DMS153 treated with DMSO at 0.1 percent for 48 hours (cell line): ENCODE results near the gene TRUB1.
"Not testable (repeated sequence)": the region's sequence is repeated elsewhere in the genome, so short reads cannot be mapped to it uniquely, and the experiment has no call there.

Experiments
- DNase-seq: peaks from one replicate; lab custom pipeline; 2025; ENCODE audit not compliant: unreplicated experiment; lab: John Stamatoyannopoulos, UW

Gene TRUB1

GRCh38 chr10:114937962-114938855 is at the start of gene TRUB1:
TSS of gene TRUB1 (plus strand) at chr10:114938195. CDS start at chr10:114938254, 59 bp downstream.
- DNase-seq = peak; percentile 90

GRCh38 chr10:114893251-114893650 is 44.7 kb upstream of the TRUB1 start:
- no peak for DNase-seq

- no peak for DNase-seq
These were observed 43.1 kb upstream of the TRUB1 start for GRCh38 chr10:114894911-114895310.

DNA sequence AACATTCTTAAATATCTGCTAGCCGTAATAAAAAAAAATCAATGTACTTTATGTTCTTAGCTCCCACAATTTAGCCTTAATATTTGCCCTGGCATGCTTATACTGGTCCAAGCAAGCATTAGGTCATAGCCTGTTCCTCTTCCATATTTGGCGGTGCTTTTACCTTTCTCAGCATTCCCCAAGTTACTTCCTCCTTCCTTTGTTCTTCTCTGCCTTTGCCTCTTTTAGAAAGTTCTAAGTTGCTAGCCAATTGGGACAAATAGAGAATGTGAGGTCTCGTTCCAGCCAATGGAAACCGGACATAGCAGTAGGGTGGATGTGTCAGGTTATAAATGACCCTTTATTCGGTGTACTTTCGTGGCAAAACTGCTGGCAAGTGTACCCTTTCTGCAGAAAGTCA is 41.0 kb upstream of the TRUB1 start:
- DNase-seq = not testable (repeated sequence)

GRCh38 chr10:114897593-114897992 is 40.4 kb upstream of the TRUB1 start:
- no peak for DNase-seq

DNA sequence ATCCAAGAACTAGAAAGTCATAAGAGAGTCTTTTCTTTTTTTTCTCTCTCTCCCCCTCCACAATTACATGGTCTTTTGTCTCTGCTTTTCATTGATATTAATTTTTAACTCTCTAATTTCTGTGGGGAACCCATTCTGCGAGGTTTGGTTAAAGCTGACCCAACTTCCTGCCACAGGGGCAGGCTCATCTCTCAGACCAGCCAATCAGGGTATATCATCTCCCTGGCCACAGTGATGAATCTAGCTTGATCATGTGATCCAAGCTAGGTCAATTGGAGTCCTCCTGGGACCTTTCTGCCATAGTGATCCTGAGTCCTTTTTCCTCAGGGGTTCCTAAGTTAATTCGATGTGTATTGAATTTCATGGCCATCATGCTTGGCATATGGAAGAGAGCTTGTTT is 38.0 kb upstream of the TRUB1 start:
- DNase-seq = no peak

- no peak for DNase-seq
These were observed 37.3 kb upstream of the TRUB1 start for GRCh38 chr10:114900658-114901057.

DNA sequence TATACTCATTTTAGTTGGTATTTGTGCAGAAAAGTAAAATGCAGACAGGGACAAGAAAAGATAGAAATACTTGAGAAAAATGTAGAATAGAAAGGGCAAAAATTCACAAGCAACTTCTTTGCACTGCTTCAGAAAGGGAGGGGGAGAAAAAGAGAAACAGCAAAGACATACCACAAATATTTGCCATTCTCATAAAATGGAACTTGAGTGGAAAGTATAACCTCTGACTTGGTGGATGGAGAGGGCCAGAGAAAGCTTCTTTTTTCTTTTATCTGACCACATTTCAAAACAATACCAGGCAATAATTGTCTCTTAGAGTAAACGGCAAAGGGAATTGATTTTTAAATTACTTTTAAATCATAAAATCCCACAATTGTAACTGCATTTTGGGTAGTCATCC is 35.8 kb upstream of the TRUB1 start:
- DNase-seq = no peak

GRCh38 chr10:114905450-114905849 is 32.5 kb upstream of the TRUB1 start:
- no peak for DNase-seq

- no peak for DNase-seq
These were observed 31.0 kb upstream of the TRUB1 start for GRCh38 chr10:114906981-114907380.

GRCh38 chr10:114908896-114909295 is 29.1 kb upstream of the TRUB1 start:
- DNase-seq = no peak

DNA sequence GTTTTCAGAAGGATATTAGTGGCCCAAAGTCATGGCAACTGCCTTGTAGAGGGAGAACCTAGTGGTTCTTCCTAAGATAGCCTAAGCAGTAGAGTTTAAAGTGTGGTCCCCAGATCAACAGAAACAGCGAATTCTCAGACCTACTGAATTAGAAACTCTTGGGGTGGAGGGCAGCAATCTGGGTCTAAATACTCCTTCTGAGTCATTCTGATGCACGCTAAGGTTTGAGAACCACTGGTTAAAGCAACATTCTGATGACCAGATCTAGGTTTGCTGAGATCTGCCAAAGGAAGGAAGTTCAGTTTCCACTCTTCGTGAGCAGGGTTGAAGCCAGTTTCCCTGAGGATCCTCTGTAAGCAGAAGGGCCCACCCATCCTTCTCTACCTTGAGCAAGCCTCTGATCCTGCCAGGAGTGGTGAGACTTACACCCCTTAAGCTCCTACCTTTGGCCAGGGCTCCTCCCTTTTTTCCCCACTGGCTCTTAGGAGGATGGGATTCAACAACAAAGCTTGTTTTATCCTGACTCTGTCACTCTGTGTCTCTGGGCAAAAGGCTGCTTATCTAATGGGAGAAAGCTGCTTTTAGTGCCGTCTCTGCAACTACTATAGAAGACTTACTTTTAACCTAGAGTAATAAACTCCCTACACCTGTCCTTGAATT is 26.8 kb upstream of the TRUB1 start:
- DNase-seq = no peak

GRCh38 chr10:114911801-114912469 is 26.1 kb upstream of the TRUB1 start:
- DNase-seq = no peak

- no peak for DNase-seq
These were observed 25.5 kb upstream of the TRUB1 start for GRCh38 chr10:114912470-114912859.

DNA sequence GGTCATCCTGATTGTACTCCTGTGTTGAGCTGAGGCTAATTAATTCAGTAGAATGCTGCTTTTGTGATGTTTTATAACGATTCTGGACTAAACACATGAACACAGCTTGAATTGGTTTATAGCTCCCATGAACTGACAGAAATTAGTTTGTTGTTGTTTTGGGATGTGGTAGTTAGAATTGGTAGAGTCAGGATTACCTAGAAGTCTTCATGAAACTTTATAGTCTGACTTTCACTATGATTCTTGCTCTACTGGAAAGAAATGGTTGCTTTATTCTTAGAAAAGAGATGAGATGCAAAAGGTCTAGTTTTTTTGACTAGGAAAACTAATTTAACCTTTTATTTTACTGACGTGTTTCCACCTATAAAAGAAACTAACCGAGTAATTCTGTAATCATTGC is 23.4 kb upstream of the TRUB1 start:
- no peak for DNase-seq

DNA sequence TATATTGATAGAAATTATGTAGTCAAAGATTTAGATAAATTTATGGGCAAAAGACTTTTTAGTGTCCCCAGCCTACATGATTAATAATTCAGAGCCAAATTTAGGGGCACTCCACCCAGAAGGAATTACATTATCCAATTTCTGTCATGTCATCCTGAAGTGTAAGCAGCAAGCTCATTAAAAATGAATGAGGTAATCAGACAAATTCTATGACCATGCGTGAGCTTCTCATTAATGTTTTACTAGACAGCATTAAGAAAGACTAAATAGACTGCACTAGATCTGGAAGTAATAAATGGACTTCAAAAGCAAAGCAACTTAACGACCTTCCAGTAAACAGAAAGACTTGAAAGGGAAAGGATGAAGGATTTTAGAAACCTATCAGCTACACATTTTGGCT is 22.7 kb upstream of the TRUB1 start:
- DNase-seq = no peak

GRCh38 chr10:114916653-114917052 is 21.3 kb upstream of the TRUB1 start:
- no peak for DNase-seq

- no peak for DNase-seq
These were observed 20.5 kb upstream of the TRUB1 start for GRCh38 chr10:114917459-114917858.

GRCh38 chr10:114917927-114918672 is 19.9 kb upstream of the TRUB1 start:
- DNase-seq = no peak

DNA sequence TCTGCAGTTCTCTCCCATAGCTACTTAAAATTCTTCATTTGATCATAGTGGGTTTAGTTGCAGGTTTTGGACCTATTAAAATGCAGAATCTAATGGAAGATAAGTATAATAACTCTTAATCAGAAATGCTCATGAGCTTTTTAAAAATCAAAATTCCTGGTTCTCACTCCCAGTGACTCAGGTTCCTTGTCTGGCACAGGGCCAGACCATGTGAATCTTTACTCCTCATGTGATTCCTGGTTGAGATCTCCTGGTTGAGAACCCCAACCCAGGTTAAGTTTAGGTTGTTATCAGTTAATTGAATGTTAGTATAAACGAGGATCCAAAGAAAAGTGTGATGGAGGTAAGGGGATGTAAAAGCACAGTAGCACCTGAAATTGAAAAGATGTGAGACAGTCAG is 17.5 kb upstream of the TRUB1 start:
- DNase-seq = no peak

DNA sequence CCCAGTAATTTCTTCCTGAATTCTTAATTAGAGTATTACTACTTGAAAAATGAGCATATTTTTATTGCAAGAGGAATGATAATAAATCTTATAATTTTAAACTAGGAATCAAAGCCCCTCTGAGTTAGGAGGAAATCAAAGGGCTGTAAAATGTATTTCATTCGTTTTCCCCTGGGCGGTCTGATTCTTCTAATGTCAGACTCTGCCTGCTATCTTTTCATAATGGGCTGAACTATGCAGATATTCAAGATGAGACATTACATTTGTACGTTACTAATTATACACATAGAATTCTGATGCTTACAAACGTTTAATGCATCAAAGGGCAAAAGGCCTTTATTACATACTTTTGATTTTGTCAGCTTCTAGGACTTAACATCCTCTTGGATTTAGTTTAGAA is 16.0 kb upstream of the TRUB1 start:
- no peak for DNase-seq
